HG03469 (cell line): ENCODE measurements around the gene NEU4.

Experiments
- ATAC-seq: cut with Tn5 transposase; IDR thresholded peaks from one replicate; pipeline ENCODE4 v1.9.1; 2021; ENCODE audit warnings: mild to moderate bottlenecking, moderate library complexity, moderate number of reproducible peaks; ENCODE audit not compliant: unreplicated experiment

NEU4 gene

DNA sequence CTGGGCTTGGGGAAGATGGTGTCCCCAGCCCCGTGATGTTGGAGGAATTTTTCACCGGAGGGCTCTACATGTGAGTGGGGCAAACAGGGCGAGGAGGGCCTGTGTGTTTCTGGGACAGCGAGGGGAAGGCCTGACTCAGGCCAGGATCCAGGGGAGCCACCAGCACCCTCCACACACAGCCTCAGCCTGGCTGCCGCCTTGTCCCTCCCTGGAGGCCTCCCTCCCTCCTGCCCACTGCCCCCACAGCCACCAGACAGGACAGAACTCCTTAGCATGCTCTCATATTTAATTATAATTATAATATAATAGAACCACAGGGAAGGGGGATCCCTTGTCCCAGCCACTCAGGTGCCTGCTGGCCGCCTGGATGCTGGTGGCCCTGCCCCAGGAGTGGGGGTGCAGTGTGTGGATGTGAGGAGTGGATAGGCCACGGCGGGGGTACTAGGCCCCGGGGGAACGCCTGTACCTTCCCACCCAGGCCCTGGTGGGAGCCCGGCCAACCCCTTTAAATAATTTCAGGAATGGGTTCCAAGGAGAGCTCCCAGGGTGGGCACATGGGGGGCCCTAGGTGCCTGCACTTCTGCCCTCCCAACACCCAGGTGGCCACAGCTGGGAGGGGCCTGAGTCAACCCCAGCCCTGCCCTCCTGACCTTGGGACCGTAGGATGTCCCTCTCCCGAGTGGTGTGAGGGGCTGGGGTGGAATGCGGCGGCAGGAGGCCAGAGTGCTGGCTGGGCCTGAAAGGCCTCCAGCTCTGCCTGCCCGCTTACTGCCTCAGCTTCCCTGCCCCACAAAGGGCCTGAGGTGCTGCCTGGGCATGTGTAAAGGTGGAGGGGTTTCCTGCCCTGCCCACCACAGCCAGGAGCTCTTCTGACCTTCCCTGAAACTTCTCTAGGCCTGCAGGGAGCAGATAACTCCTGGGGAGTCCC lies 40.9 kb downstream of the NEU4 start:
- ATAC-seq = no peak

DNA sequence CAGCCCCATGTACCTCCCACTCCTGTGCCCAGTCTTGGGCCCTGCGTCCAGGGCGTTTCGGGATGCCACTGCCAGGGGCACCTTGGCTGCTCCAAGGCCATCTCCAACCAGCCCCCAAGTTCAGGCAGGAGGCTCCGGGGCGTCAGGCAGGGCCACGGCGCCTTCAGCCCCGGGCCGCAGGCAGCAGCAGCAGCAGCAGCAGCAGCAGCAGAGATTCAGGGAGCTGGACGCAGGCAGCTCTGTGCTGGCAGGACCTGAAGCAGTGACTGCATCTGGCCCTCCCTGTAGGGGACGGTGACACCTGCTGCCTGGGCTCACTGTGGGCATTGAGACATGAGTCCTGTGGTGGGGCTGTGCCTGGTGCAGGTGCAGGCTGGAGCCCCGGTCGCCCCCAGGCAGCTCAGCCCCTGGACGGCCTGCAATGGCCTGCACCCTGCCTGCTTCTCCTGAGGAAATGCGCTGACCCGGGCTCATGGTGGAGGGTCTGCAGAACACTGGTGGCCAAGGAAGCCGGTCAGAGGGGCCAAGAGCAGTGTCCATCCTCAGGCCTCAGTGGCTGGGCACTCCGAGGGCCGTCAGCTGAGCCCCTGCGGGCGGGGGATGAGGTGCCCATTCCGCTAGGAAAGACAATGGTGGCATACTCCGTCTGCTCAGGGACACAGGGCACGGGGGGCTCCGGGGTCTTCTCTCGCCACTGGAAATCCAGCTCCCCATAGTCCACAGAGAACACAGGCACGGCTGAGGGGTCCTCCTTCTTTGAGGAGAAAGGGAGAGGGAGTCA lies 41.7 kb downstream of the NEU4 start:
- ATAC-seq = no peak

DNA sequence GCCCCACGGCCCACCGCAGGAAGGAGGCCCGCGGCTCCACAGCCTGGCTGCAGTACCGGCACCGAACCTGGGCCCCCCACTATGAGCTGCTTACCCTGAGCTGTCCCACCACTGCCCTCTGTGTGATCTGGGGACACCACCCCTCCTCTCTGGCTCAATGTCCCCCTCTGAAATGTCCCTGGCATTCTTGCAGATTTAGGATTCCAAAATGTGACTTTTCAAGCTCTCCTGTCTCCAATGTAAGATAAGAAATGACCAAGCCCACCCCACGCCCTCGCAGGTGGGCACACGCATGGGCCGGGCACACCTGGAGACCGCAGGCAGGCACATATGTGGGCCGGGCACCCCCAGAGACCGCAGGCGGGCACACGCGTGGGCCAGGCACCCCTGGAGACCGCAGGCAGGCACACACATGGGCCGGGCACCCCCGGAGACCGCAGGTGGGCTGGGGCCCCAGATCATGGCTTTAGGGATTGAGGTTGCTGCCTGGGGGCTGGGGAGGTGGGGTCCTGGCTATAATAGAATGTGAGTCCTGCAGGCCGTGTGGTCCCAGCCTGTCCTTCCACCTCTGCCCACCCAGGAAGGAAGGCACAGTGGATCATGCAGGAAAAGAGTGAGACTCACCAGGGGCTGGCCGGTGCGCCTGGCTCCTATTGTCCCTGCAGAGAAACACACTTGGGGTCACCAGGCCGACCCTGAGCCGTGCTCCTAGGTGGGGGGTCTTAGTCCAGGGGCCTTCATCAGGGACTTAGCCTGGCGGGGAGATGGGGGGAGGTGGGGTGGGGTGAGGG lies 42.5 kb downstream of the NEU4 start:
- ATAC-seq = no peak

DNA sequence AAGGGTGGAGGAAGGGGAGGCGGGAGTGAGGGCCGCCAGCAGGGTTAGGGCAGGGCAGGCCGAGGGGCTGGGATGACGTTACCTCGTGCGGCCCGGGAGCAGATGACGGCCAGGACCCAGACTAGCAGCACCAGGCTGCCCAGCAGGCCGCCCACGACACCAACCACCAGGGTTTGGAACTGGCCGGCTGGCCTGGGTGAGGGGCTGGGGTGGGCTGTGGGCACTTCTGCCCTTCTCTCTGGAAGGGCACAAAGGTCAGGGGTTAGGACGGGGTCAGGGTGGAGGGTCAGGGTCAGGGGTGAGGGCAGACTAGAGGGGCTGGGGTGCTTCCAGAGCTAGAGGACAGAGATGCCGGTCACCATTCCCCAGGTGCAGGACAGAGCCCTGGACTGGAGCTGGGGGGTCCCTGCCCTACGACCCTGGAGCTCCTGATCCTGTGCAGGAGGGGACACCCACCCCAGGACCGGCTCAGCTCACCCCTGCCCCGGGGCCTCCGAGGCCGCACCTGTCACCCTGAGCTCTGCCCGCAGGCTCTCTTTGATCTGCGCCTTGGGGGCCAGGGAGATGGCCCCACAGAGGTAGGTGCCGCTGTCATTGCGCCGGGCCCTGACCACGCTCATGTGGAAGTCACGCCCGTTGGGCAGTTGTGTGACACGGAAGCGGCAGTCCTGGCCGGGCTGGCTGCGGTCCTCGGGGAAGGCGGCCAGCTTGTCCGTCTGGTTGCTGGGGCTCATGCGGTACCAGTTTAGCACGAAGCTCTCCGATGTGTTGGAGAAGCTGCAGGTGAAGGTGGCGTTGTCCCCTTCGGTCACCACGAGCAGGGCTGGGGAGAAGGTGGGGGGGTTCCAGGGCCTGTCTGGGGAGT lies 43.4 kb downstream of the NEU4 start:
- ATAC-seq = no peak

DNA sequence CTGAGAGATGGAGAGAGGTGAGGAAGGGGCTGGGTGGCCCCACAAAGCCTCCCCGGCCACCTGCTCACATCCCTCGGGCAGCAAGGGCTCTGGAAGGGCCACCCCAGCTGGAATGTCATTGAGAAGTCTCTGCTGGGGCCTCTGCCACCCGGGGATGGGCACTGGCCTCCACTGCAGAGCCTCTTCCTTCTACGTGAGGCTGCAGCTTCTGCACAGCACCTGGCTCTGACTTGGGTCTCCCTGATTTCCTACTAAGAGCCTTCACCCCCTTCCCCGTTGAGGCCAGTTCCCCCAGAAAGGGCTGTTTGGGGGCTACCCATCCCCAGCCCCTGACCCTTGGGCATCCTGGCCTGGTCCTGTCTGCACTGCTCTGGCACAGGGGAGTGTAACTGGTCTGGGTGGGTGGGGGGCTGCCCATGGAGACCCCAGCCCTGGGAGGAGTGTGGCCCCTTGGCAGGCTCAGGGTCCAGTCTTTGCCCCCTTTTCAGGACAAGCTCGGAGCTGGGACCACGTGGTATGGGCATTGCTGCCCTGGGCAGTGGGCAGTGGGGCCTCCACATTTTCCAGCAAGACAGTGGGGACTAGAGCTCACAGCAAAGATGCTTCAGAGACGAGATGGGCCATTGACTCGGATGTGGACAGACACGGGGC lies 44.1 kb downstream of the NEU4 start:
- ATAC-seq = no peak

DNA sequence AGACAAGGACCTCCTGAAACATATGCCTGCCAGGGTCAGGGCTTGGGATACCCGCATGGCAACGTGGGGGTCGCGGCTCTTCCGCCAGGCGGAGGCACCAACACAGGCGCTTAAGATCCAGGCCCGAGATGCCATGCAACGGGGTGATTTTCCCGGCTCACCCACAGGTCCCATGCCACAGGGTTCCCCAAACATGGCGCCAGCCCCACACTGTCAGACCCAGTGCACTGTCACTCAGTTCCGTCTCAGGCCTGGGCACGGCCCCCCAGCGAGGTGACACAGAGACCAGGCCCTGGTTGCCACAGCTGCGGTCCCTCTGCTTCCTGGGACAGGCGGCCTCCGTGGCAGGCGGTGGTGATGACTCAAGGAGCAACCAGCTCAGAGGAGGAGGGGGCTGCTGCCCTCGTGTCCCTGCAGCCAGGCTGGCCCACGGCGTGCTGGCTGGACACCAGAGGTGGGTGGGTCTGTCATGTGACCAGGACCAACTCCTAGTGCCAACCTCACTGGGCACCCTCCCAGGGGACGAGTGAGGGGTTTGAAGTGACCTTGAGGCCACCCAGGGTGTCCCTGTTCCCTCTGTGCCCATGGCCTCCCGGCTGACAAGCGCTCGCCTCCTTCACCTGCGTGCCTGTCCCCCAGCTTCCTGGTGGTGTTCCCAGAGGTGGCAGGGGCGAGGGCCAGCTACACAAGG lies 44.8 kb downstream of the NEU4 start:
- no peak for ATAC-seq

DNA sequence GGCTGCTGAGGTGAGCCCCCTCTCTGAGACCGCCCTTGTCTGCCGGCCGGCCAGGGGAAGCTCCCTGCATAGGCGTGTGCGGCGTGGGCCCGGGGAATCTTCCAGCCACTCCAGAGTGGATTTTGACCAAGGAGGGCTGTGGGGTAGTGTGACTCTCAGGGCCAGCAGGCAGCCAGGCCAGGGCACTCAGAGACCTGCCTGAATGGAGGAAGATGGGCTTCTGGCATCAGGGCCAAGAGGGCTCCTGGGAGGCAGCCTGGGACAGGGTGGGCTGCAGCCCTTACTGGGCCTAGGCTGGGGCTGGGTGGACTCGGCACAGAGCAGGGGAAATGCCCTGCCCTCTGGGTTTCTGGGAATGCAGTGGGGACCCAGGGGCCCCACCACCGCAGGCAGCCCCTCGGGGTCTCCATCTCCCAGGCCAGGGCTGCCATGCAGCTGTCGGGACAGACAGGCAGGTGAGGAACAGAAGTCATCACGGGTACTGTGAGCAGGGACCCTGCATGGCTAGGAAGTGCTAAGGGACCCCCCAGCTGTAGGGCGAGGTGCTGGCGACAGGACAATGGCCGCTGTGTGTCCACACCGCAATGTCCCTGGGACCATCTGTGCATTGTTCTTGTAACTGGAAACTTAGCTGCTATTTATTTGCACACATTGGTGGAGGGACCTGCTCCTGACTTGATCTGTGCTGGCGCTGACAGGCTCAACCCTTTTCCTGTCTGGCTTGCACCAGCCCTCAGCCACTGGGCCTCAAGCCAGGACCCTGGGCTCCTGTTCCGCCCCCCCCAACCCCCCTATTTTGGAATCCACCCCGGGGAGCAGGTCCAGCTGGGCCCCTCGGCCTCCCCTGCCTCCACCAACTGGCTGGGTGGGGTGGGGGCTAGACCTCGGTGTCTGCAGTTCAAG lies 45.6 kb downstream of the NEU4 start:
- ATAC-seq = no peak

DNA sequence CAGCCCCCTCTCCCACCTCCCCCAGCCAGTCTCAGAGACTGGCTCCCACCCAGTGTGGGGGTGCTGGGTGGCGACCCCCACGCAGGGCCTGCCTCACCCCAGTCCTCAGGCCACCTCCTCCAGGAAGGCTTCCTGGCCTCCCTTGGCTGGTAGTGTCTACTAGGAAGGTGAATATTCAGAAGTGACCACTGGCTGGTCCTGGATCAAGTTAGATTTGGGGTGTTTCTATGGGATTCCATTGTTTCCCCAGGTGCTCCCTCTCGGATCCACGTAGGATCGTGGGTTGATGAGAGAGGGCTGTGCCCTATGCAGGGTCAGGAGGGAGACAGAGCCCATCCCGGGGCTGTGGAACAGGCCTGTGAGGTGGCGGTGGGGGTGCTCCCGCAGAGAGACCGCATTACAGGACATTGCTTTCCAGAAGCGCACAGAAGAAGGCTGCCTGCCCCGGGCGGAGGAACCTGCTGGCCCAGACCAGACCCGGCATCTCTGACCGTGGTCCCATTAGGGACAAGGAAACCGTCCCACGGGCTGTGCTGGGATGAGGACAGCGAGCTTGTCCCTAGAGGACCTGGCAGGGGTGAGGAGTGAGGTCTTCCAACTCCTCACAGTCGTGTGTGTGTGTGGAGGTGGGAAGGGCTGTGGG lies 46.4 kb downstream of the NEU4 start:
- no peak for ATAC-seq

DNA sequence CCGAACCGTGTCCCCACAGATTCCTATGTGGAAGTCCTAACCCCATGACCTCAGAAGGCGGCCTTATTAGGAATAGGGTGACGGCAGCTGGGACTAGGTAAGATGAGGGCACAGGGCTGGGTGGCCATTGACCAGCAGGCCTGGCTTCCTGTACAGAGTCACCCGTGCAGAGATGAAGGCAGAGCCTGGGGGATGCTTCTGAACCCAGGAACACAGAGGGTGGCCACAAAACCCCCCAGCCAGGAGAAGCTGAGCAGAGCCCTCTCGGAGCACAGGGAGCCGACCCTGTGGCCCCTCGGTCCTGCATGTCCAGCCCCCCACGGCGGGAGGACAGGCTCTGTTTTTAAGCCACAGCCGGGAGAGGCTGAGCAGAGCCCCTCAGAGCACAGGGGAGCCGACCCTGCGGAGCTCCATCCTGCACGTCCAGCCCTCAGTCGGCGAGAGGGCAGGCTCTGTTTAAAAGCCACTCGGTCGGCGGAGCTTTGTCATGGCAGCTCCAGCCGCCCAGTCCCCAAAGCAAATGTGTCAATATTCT lies 47.0 kb downstream of the NEU4 start:
- ATAC-seq = no peak

DNA sequence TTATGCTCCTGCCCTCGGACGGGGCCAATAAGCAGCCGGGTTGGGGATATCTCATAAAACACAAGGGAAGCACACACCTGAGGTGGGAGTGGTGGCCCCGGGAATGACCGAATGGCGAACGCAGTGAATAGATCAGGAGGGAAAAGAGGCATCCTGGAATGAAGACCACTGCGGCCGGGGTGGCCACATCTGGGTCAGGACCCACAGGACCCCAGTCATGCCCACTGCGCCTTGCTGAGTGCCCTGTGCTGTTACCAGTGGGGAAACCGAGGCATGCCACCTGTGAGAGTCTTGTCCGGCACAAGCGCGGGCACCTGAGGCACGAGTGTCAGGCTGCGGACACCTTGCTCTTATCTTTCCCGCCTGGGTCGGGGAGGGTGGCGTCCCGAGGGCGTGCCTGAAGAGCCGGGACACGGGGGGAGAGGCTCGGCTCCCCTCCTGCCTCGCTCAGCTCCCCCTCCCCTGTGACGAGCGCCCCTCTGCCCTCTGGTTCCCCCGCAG lies 48.1 kb downstream of the NEU4 start:
- ATAC-seq = no peak

DNA sequence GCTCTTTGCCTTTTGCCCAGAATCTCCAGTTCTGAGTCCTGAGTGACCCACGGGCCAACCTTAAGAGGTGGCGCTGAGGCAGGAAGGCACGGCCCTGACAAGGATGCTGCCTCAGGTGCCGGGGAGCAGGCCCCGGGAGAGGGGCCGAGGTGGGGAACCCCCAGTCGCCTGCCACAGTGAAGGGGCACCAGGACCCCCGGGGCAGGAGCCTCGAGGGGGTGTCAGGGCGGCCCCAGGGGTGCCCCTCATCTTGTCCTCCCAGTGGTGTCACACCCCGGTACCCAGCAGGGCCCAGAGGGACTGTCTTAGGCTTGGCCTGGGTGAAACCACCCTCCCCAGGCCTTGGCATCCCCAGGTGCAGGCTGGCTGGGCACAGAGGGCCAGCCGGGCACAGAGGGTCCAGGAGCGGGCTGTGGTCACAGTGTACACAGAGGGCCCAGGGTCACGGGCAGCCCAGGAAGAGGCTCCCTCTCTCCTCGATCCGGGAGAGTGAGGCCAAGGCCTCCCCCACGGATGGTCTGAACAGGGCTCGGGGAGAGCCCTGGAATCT lies 48.7 kb downstream of the NEU4 start:
- ATAC-seq = no peak

DNA sequence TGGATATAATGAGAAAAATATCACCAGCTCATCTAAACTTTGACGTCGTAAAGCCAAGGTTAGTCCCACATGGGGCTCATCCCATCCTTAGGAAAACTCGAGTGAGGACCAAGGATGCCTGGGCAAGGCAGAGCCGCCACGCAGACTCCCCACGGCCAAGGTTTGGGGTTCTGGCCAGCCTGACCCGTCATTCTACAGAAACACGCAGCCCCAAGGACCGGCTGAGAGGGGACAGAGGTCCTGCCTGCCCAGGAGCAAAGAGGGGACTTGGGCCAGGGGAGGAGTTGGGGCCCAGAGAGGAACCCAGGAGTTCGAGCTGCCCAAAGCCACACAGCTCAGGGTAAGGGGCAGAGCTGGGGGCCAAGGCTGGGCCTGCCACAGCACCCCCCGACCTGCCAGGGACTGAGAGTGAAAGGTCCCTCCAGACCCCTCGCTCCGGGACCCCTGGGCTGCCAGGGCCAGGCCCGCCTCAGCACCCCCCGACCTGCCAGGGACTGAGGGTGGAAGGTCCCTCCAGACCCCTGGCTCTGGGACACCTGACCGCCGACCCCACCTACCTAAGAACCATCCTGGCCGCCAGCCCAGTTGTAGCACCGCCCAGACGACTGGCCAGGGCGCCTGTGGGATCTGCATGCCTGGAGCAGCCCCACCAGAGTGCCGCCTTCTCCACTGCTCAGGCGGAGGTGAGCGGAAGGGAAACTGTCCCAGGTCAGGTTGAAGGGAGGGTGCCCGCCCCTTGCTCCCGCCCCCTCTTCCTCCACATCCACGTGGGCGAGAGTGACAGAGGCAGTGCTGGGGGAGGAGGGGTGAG lies 49.4 kb downstream of the NEU4 start, which contains the start of gene PDCD1:
TSS of gene PDCD1 (minus strand) at position 689 of the 811 bp plus-strand sequence. CDS start at position 633, 56 bp downstream.
- no peak for ATAC-seq

DNA sequence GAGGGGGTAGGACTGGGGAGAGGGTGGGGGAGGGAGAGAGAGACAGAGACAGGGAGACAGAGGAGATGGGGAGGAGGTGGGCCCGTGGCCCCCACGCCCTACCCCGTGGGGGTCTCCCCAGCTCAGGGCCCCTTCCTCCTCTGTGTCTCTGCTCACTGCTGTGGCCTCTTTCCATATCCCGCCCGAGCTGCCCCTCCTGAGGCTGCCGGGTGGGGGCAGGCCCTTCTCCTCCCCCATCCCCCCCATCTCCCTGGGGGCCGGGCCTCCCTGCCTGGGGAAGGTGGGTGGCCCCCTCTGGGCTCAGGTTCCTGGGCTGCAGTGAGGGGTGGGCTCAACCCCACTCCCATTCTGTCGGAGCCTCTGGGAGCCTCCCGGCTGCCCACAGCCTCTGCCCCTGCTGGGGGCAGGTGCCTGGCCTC lies 50.0 kb downstream of the NEU4 start:
- ATAC-seq = no peak

DNA sequence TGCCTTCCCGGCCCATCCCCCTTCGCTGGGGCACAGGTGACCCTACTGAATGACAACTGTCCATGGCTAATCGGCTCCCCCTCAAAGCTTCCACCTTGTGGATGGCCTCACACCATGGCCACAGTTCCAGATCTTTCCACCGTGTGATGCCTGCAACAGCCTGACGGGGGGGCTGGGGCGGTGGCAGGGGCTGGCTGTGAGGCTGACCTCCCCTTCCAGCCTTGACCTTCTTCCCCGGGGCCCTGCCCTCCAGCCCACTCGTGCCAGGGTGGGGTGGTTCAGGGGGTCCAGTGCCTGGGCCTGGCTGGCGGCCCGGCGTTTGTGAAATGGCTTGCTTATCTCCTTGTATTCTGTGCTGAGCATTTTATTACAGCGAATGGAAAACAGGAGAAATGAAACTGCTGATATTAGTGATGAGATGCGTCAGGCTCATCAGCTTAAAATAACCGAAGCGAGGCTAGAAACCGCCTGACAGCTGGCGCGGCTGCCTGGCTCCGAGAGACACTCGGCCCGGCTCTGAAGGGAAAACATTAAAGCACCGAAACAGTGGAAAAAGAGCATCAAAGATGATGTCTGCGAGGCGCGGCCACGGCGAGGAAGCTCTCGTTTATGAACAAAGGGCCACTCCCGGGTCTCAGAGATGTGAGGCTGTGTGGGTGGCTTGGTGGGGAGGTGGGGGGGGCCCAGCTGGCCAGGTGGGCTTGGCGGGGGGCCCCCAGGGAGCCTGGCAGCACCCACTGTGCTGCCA lies 50.6 kb downstream of the NEU4 start:
- ATAC-seq = no peak
